Smooth muscle cell (in vitro differentiated cells): Measurements from ENCODE around the gene DDX27. TPM values are rescaled to one million over a fixed set of nuclear protein-coding genes. Genes with fewer than 3 reads are reported as not detected.
A peak's percentile ranks its signal among the peaks of the same experiment; 100 is the strongest.

Source experiments
- DNase-seq: peaks from one replicate; lab custom pipeline; 2025; ENCODE audit not compliant: unreplicated experiment; lab: John Stamatoyannopoulos, UW
- H2AFZ ChIP-seq: fragments of 200-600 bp; sonication (generic); 2 replicates; pipeline ENCODE4 v1.6.0; 2016; ENCODE audit warnings: antibody characterized with exemption, low read depth, mild to moderate bottlenecking
- H3F3A ChIP-seq: fragments of 200-600 bp; sonication (generic); 2 replicates; pipeline ENCODE4 v1.6.0; 2017; ENCODE audit warnings: antibody characterized with exemption, low read depth
- H3K27ac ChIP-seq: fragments of 200-600 bp; sonication (generic); 2 replicates; pipeline ENCODE4 v1.5.1; 2016; ENCODE audit warnings: low read depth, mild to moderate bottlenecking
- H3K27me3 ChIP-seq: fragments of 200-600 bp; sonication (generic); 2 replicates; pipeline ENCODE4 v1.6.1; 2016; ENCODE audit warnings: low read depth, mild to moderate bottlenecking
- H3K36me3 ChIP-seq: fragments of 200-600 bp; sonication (generic); 2 replicates; pipeline ENCODE4 v1.5.1; 2016; ENCODE audit warnings: low read depth
- H3K4me1 ChIP-seq: fragments of 200-600 bp; sonication (generic); 2 replicates; pipeline ENCODE4 v1.5.1; 2016; ENCODE audit warnings: low read depth
- H3K4me2 ChIP-seq: fragments of 200-600 bp; sonication (generic); 2 replicates; pipeline ENCODE4 v1.6.0; 2016; ENCODE audit warnings: mild to moderate bottlenecking
- H3K4me3 ChIP-seq: fragments of 200-600 bp; sonication (generic); 2 replicates; pipeline ENCODE4 v1.5.1; 2016; ENCODE audit warnings: mild to moderate bottlenecking
- H3K79me2 ChIP-seq: fragments of 200-600 bp; sonication (generic); 2 replicates; pipeline ENCODE4 v1.6.0; 2016; ENCODE audit warnings: low read depth, mild to moderate bottlenecking
- H3K9ac ChIP-seq: fragments of 200-600 bp; sonication (generic); 2 replicates; pipeline ENCODE4 v1.6.0; 2016; ENCODE audit warnings: low read depth
- H3K9me3 ChIP-seq: fragments of 200-600 bp; sonication (generic); replicated peaks from 2 replicates; pipeline ENCODE4 v1.5.1; 2016; ENCODE audit warnings: low read depth
- H4K20me1 ChIP-seq: fragments of 200-600 bp; sonication (generic); 2 replicates; pipeline ENCODE4 v1.6.0; 2016; ENCODE audit warnings: low read depth
- WGBS: methylation state at CpG from one replicate; pipeline ENCODE4 v1.1.7; 2016; ENCODE audit warnings: low lambda C conversion rate; 5-methylcytosine and 5-hydroxymethylcytosine counted together
- polyA plus RNA-seq: library from polyadenylated mRNA; unstranded; fragments of >200 nt; fragmentation: Nextera tagmentation; extraction: Ambion mirVana; gene quantifications from 2 replicates; pipeline ENCODE4 v1.2.1, GENCODE V29; 2016
- total RNA-seq: library from RNA; depleted of rRNA; stranded (reverse); fragments of >200 nt; gene quantifications from 2 replicates; pipeline ENCODE4 v1.2.3, GENCODE V29; 2014
- TF ChIP-seq, protein P1 (sequence below): fragments of 200-600 bp; sonication (generic); IDR thresholded peaks from 2 replicates; pipeline ENCODE4 v1.5.1; 2017; ENCODE audit warnings: borderline replicate concordance, mild to moderate bottlenecking, antibody characterized with exemption; ENCODE audit not compliant: insufficient read depth, poor library complexity, severe bottlenecking

DDX27 gene
- total and polyA plus RNA-seq, 2 experiments from 2014 or later = 19.6 to 28.3 TPM

- DNase-seq = no peak
- Histone ChIP-seq H3K4me2 (no peak overlapping the region), H4K20me1 (peaks cover 79% of the 10 kb centered on the region)
Observed at GRCh38 chr20:49184691-49185070, 34.5 kb upstream of the DDX27 start.

DNA sequence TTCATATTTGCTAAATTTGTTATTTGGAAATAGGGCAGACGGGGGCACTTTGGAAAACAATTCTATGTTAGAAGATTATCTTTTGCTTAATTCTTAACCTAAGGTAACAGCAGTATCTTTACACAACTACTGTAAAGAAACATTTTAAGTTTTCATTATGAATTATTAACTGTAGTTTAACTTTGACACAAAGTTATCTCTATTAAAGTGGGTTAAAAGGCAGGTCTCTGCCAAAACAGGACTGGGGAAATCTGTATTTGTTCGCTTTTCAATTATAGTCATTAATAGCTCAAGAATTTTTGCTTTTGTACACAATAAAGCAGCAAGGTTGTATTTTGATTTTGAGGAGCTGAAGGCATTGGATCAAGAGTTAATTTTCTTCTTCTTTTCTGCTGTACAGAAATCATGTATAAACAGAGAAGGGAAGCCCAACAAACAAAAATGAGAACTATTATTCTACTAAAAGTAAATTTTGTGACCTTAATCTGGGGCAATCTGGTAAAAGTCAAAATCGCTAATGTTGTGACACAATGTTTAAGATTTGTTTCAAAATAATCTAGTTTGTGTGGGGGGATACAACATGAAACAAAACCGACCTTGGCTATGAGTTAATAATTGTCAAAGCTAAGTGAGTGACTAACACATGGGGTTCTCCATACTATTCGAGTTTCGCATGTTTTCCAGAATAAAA is 34.0 kb upstream of the DDX27 start:
- Histone ChIP-seq H3K27ac (no peak overlapping the region), H4K20me1 (peaks cover 74% of the 10 kb centered on the region), H3K27me3 (no peaks in the 10 kb centered on the region), H3K36me3 (no peaks in the 10 kb centered on the region), H2AFZ (no peak overlapping the region), H3K4me2 (no peak overlapping the region), H3K9me3 (no peaks in the 10 kb centered on the region), H3F3A (no peaks in the 10 kb centered on the region), H3K79me2 (peaks cover 77% of the 10 kb centered on the region), H3K4me3 (peak overlapping the region; percentile 91), H3K4me1 (peaks cover 8% of the 10 kb centered on the region), H3K9ac (no peak overlapping the region)
- TF ChIP-seq, protein P1, sequence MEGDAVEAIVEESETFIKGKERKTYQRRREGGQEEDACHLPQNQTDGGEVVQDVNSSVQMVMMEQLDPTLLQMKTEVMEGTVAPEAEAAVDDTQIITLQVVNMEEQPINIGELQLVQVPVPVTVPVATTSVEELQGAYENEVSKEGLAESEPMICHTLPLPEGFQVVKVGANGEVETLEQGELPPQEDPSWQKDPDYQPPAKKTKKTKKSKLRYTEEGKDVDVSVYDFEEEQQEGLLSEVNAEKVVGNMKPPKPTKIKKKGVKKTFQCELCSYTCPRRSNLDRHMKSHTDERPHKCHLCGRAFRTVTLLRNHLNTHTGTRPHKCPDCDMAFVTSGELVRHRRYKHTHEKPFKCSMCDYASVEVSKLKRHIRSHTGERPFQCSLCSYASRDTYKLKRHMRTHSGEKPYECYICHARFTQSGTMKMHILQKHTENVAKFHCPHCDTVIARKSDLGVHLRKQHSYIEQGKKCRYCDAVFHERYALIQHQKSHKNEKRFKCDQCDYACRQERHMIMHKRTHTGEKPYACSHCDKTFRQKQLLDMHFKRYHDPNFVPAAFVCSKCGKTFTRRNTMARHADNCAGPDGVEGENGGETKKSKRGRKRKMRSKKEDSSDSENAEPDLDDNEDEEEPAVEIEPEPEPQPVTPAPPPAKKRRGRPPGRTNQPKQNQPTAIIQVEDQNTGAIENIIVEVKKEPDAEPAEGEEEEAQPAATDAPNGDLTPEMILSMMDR = no peak
- no peak for DNase-seq
- 93% methylated on average over 6 of the region's 6 CpGs for WGBS

More at GRCh38 chr20:49184691-49185070, 34.5 kb upstream of the DDX27 start:
- 89% methylated on average over 3 of the region's 3 CpGs for WGBS
- no peak overlapping the region for H3K9ac ChIP-seq
- no peaks in the 10 kb centered on the region for H3K36me3 ChIP-seq
- H3K27me3 ChIP-seq = no peaks in the 10 kb centered on the region
- peaks cover 82% of the 10 kb centered on the region for H3K79me2 ChIP-seq
- no peak overlapping the region for H2AFZ ChIP-seq
- peak overlapping the region; percentile 91 for H3K4me3 ChIP-seq
- TF ChIP-seq, protein P1 = no peak
- H3K27ac ChIP-seq = no peak overlapping the region
- H3K4me1 ChIP-seq = peaks cover 8% of the 10 kb centered on the region
- H3K9me3 ChIP-seq = no peaks in the 10 kb centered on the region
- H3F3A ChIP-seq = no peaks in the 10 kb centered on the region

DNA sequence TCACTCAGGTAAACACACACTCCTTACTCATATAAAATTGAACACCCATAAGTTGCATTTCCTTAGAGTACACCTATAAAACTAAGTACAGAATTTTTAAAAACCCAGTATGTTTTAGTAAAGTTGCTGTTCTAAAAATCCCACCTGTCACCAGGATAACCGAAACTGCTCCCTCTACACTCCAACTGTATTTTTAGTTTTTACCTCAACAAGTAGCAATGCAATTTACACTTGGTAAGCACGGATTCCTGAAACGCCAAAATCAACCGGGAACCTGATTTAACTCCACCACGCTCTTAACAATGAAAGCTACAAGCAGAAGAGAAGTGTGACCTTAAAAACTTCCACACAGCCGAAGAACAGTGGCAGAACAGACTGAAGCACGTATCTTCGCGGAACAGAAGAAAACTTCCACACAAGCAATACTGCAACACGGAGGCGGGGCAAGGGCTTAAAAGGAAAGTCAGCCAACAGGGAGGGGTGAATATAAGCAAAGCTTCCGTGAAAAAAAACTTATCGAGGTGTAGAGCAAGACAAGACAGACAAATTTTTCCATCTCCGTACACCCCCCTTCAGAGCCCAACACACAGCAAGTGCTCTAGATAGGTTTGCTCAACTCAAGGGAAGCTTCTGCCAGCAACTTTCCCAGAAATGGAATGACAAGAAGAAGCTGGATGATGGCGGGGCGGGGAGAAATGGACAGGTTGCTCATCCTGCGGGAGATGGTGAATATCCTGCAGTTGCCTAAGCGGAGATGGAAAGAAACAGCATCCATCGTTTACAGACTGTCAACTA is 32.5 kb upstream of the DDX27 start:
- peaks cover 58% of the 10 kb centered on the region for H4K20me1 ChIP-seq
- peak overlapping the region; percentile 75 for H3K27ac ChIP-seq
- H3K4me3 ChIP-seq = peak overlapping the region; percentile 91
- TF ChIP-seq, protein P1 = no peak
- no peaks in the 10 kb centered on the region for H3K27me3 ChIP-seq
- peak overlapping the region; percentile 22 for H2AFZ ChIP-seq
- peaks cover 8% of the 10 kb centered on the region for H3K4me1 ChIP-seq
- H3F3A ChIP-seq = no peaks in the 10 kb centered on the region
- no peaks in the 10 kb centered on the region for H3K9me3 ChIP-seq
- no peak for DNase-seq
- peak overlapping the region; percentile 87 for H3K9ac ChIP-seq
- peaks cover 61% of the 10 kb centered on the region for H3K79me2 ChIP-seq
- peak overlapping the region; percentile 98 for H3K4me2 ChIP-seq
- no peaks in the 10 kb centered on the region for H3K36me3 ChIP-seq
- 6% methylated on average over 19 of the region's 19 CpGs for WGBS
